Thyroid gland (tissue), 4 donors: ENCODE data around the gene GALNT17. TPM values are rescaled to one million over a fixed set of nuclear protein-coding genes. Genes with fewer than 3 reads are reported as not detected.
"Not testable (repeated sequence)": the region's sequence is repeated elsewhere in the genome, so short reads cannot be mapped to it uniquely, and the experiment has no call there.

Source experiments
- DNase-seq, 2 donors: peaks; one replicate each; pipeline ENCODE4 v3.0.0-alpha.2; 2019
- H3K27ac ChIP-seq, 3 donors: fragments of 200-600 bp; sonication (generic); 1 replicate in 2 of 3; 2 replicates in 1 of 3; pipeline ENCODE4 v1.5.1; 2016 to 2019; ENCODE audit warnings: mild to moderate bottlenecking in 1 of 3, moderate library complexity in 1 of 3
- H3K27me3 ChIP-seq: fragments of 200-600 bp; sonication (generic); one replicate; pipeline ENCODE4 v1.5.1; 2019
- H3K36me3 ChIP-seq, 2 donors: fragments of 200-600 bp; sonication (generic); one replicate each; pipeline ENCODE4 v1.5.1; 2016 to 2019
- H3K4me1 ChIP-seq, 2 donors: fragments of 200-600 bp; sonication (generic); one replicate each; pipeline ENCODE4 v1.5.1; 2017 to 2019
- H3K4me3 ChIP-seq, 3 donors: fragments of 200-600 bp; sonication (generic); replicated peaks in 1 of 3; 1 replicate in 2 of 3; 2 replicates in 1 of 3; pipeline ENCODE4 v1.5.1; 2016; ENCODE audit warnings: mild to moderate bottlenecking in 1 of 3
- H3K9me3 ChIP-seq: fragments of 200-600 bp; sonication (generic); one replicate; pipeline ENCODE4 v1.5.1; 2017
- POLR2A ChIP-seq, 2 donors: fragments of 450-650 bp; IDR thresholded peaks; one replicate each; pipeline ENCODE4 v1.6.1; 2017; ENCODE audit warnings: antibody characterized with exemption in 2 of 2, mild to moderate bottlenecking in 2 of 2, moderate library complexity in 1 of 2
- WGBS, 2 donors: methylation state at CpG; one replicate each; pipeline ENCODE4 v1.1.5; 2017; 5-methylcytosine and 5-hydroxymethylcytosine counted together
- intact Hi-C: fragments of 100-400 bp; cut with DNase I; formaldehyde crosslinking; loops from one replicate; pipeline ENCODE4 v1.15.1; 2023
- total RNA-seq, 4 donors: library from RNA; depleted of rRNA; stranded (reverse); fragments of >200 nt; gene quantifications; one replicate each; pipeline ENCODE4 v1.2.3, GENCODE V29; 2016
- TF ChIP-seq, protein P1 (sequence below), 6 experiments: fragments of 200-600 bp in 3 of 6; fragments of 450-650 bp in 3 of 6; sonication (generic) in 3 of 6; IDR thresholded peaks; one replicate each; pipeline ENCODE4 v1.5.1; 2016 to 2019; ENCODE audit warnings: antibody characterized with exemption in 6 of 6, mild to moderate bottlenecking in 2 of 6, inconsistent platforms in 1 of 6, moderate library complexity in 1 of 6

GALNT17 gene
- total RNA-seq, 4 donors from 2014 or later: 5.8 to 63.8 (median 37.1) TPM

DNA sequence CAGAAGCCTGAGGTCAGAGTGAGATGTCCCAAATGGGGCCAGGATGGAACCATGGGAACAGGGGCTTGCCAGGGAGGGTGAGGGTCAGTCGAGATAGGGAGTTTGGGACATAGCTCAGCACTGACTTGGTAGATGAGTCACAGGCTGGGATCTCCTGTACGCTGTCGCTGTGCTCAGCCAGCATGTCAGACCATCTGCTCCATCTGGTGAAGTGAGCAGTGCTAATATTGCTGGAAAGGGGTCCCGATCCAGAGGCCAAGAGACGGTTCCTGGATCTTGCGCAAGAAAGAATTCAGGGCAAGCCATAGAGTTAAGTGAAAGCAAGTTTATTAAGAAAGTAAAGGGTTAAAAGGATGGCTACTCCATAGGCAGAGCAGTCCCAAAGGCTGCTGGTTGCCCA, 505.6 kb downstream of the GALNT17 start:
- WGBS, 2 donors: 89 to 95% methylated on average over 6 of the region's 6 CpGs
- intact Hi-C loops: no loop called here
- DNase-seq: no peak
- Histone ChIP-seq H3K27ac (no peak overlapping the region), H3K4me1 (peaks cover 7 to 8% of the 10 kb centered on the region in 2 donors), H3K9me3 (no peaks in the 10 kb centered on the region), H3K4me3 (no peak overlapping the region), H3K36me3 (no peaks in the 10 kb centered on the region), H3K27me3 (no peaks in the 10 kb centered on the region)
- no peak for TF ChIP-seq POLR2A (IDR thresholded peaks at IDR 0.05)
- TF ChIP-seq, protein P1, sequence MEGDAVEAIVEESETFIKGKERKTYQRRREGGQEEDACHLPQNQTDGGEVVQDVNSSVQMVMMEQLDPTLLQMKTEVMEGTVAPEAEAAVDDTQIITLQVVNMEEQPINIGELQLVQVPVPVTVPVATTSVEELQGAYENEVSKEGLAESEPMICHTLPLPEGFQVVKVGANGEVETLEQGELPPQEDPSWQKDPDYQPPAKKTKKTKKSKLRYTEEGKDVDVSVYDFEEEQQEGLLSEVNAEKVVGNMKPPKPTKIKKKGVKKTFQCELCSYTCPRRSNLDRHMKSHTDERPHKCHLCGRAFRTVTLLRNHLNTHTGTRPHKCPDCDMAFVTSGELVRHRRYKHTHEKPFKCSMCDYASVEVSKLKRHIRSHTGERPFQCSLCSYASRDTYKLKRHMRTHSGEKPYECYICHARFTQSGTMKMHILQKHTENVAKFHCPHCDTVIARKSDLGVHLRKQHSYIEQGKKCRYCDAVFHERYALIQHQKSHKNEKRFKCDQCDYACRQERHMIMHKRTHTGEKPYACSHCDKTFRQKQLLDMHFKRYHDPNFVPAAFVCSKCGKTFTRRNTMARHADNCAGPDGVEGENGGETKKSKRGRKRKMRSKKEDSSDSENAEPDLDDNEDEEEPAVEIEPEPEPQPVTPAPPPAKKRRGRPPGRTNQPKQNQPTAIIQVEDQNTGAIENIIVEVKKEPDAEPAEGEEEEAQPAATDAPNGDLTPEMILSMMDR (IDR thresholded peaks at IDR 0.05): no peak

DNA sequence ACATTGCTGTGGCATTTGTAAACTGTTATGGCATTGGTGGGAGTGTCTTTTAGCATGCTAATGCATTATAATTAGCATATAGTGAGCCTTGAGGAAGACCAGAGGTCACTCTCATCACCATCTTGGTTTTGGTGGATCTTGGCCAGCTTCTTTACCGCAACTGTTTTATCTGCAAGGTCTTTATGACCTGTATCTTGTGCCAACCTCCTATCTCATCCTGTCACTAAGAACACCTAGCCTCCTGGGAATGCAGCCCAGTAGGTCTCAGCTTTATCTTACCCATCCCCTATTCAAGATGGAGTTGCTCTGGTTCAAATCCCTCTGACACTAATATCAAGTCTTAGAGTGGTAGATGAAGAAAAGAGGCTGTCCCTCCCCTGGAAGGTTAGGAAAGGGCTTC, 506.2 kb downstream of the GALNT17 start:
- intact Hi-C loops: no loop called here
- Histone ChIP-seq H3K4me1 (peaks cover 6 to 8% of the 10 kb centered on the region in 2 donors), H3K36me3 (no peaks in the 10 kb centered on the region), H3K27ac (no peak overlapping the region), H3K4me3 (no peak overlapping the region), H3K27me3 (no peaks in the 10 kb centered on the region), H3K9me3 (no peaks in the 10 kb centered on the region)
- no peak for TF ChIP-seq POLR2A (IDR thresholded peaks at IDR 0.05)
- TF ChIP-seq, protein P1 (IDR thresholded peaks at IDR 0.05): no peak
- WGBS, 2 donors: 92 to 100% methylated on average over 1 of the region's 1 CpG
- no peak for DNase-seq

DNA sequence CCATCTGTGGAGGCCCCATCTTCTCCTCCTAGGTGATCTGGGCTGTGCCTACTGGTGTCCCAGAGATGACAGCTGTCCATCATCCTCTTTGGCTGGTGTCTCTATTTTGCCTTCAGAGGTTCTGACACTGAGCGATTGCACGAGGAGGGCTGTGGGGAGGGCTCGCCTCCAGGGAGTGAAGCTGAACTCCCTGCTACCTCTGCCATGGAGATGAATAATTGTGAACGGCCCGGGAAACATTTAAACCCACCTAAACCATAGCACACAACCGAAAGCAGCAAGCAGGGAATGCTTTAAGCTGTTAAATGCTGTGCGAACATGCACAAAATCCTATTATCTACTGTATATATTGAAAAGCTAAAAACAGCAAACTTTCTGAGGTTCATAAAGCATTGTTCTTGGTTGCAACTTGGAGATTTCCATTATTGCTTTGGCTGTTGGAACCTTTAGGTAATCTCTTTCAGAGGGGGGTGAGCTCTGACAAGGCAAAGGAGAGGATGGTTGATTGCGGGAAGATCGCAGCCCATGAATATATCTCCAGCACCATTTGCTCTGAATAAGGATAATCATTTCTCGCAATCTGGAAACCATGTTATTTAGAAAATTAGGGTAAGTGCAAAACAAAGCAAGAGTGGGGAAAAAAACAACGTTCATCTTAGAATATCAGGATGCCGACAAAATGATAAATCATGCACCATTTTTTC, 507.6 kb downstream of the GALNT17 start:
- H3K4me1 ChIP-seq: no peaks in the 10 kb centered on the region
- intact Hi-C loops: no loop called here
- no peaks in the 10 kb centered on the region for H3K36me3 ChIP-seq
- H3K4me3 ChIP-seq: no peak overlapping the region
- H3K27me3 ChIP-seq: no peaks in the 10 kb centered on the region
- H3K9me3 ChIP-seq: no peaks in the 10 kb centered on the region
- WGBS, 2 donors: 86 to 88% methylated on average over 12 of the region's 12 CpGs
- TF ChIP-seq, protein P1 (IDR thresholded peaks at IDR 0.05): no peak
- no peak for TF ChIP-seq POLR2A (IDR thresholded peaks at IDR 0.05)
- DNase-seq: no peak
- no peak overlapping the region for H3K27ac ChIP-seq

DNA sequence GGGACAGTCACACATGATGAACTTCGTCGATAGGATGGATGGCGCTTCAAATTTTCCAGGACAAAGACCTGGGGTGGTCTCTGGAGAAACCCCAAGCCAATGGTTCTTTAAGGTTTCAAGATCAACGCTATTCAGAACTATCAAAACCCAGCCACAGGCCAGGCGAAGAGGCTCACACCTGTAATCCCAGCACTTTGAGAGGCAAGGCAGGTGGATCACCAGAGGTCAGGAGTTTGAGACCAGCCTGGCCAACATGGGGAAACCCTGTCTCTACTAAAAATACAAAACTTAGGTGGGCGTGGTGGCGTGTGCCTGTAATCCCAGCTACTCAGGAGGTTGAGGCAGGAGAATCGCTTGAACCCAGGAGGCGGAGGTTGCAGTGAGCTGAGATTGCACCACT, 511.1 kb downstream of the GALNT17 start:
- H3K27me3 ChIP-seq, H3K36me3 ChIP-seq, intact Hi-C loops, DNase-seq, H3K4me3 ChIP-seq, H3K4me1 ChIP-seq, H3K27ac ChIP-seq, H3K9me3 ChIP-seq: not testable (repeated sequence)
- 84 to 95% methylated on average over 9 of the region's 9 CpGs for WGBS, 2 donors

DNA sequence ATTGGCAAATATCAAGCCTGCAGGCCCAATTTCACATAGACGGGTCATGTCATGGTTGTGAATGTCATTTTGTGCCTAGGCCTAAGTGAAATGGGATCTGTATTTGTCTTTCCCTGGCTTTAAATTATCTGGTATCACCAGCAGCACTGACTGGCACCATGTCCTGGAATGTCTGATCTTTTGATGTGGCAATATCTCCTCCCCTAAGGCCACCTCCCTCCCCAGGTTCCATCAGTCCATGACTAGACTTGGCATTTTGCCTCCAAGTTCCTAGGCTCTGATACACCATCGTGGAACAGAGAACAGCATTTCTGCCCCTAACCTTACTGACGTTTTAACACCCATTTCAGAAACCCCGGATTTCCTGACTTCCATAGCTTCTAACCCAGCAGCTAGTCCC, 513.9 kb downstream of the GALNT17 start:
- intact Hi-C loops: no loop called here
- Histone ChIP-seq H3K4me3 (no peak overlapping the region), H3K27me3 (no peaks in the 10 kb centered on the region), H3K4me1 (no peaks in the 10 kb centered on the region), H3K9me3 (no peaks in the 10 kb centered on the region), H3K36me3 (no peaks in the 10 kb centered on the region), H3K27ac (no peak overlapping the region)
- no peak for DNase-seq
- 80 to 84% methylated on average over 4 of the region's 4 CpGs for WGBS, 2 donors
- no peak for TF ChIP-seq POLR2A (IDR thresholded peaks at IDR 0.05)
- TF ChIP-seq, protein P1 (IDR thresholded peaks at IDR 0.05): no peak
